Endothelial cell of umbilical vein (primary cell): ENCODE results near the gene NLGN1. TPM values are rescaled to one million over a fixed set of nuclear protein-coding genes. Genes with fewer than 3 reads are reported as not detected.
"Not testable (repeated sequence)": the region's sequence is repeated elsewhere in the genome, so short reads cannot be mapped to it uniquely, and the experiment has no call there.

Experiments
- BruUV-seq: library from RNA; stranded (reverse); fragments of 400-500 nt; replicated peaks from 2 replicates; lab custom pipeline; 2021; lab: Mats Ljungman, UMichigan
- CTCF ChIA-PET: fragments of 300-600, 350-600 bp; sonication (Branson Sonifier 250); formaldehyde crosslinking; loops from one replicate; lab custom pipeline; 2021; ENCODE audit warnings: antibody characterized with exemption, inconsistent platforms; lab: Charles Lee
- POLR2A ChIA-PET: fragments of 300-600, 350-600 bp; sonication (Branson Sonifier 250); formaldehyde crosslinking; loops from one replicate; lab custom pipeline; 2021; ENCODE audit warnings: antibody characterized with exemption, inconsistent platforms; lab: Charles Lee
- DNase-seq: peaks from one replicate; pipeline ENCODE4 v3.0.0-alpha.2; 2011; ENCODE audit warnings: low read depth, low spot score
- FAIRE-seq: peaks from 2 replicates; lab custom pipeline; 2011; peaks lifted over from hg19 to GRCh38; lab: Jason Lieb, UNC
- H2AFZ ChIP-seq: 2 replicates; pipeline ENCODE4 v1.6.0; 2012; ENCODE audit warnings: low read depth, low read length, control low read depth, inconsistent platforms
- H3K27ac ChIP-seq: 2 replicates; pipeline ENCODE4 v1.5.1; 2011; ENCODE audit warnings: low read depth, mild to moderate bottlenecking, control low read depth, low read length, moderate library complexity; ENCODE audit not compliant: insufficient read depth
- H3K27me3 ChIP-seq, 2 experiments: 2 replicates each; pipeline versions ENCODE4 v1.6.0 to v1.6.1; 2011; ENCODE audit warnings: low read length in 2 of 2, mixed read lengths in 1 of 2; ENCODE audit not compliant: control insufficient read depth in 2 of 2, insufficient read depth in 2 of 2
- H3K36me3 ChIP-seq, 2 experiments: 2 replicates in 1 of 2; 3 replicates in 1 of 2; pipeline ENCODE4 v1.5.1; 2011; ENCODE audit warnings: low read length in 2 of 2, mild to moderate bottlenecking in 1 of 2, moderate library complexity in 1 of 2; ENCODE audit not compliant: control insufficient read depth in 2 of 2, insufficient read depth in 2 of 2; ENCODE audit errors: extremely low read depth in 1 of 2
- H3K4me1 ChIP-seq: 3 replicates; pipeline ENCODE4 v1.5.1; 2011; ENCODE audit warnings: mild to moderate bottlenecking, low read length; ENCODE audit not compliant: control insufficient read depth, insufficient read depth; ENCODE audit errors: extremely low read depth
- H3K4me2 ChIP-seq: 2 replicates; pipeline ENCODE4 v1.6.1; 2011; ENCODE audit warnings: low read length, control low read depth, mixed read lengths; ENCODE audit not compliant: insufficient read depth
- H3K4me3 ChIP-seq, 3 experiments: fragments of 200-600 bp in 1 of 3; sonication (generic), shearing (Covaris generic) in 1 of 3; replicated peaks in 1 of 3; 2 replicates each; pipeline ENCODE4 v1.5.1; 2011 to 2016; ENCODE audit warnings: control low read depth in 3 of 3, low read length in 3 of 3, mild to moderate bottlenecking in 2 of 3, inconsistent platforms in 1 of 3, low read depth in 1 of 3, moderate library complexity in 1 of 3; ENCODE audit not compliant: insufficient read depth in 1 of 3
- H3K79me2 ChIP-seq: 2 replicates; pipeline ENCODE4 v1.6.0; 2012; ENCODE audit warnings: low read length, inconsistent platforms; ENCODE audit not compliant: control insufficient read depth, insufficient read depth
- H3K9ac ChIP-seq: replicated peaks from 2 replicates; pipeline ENCODE3; 2011; ENCODE audit warnings: low read length, control low read depth; ENCODE audit not compliant: insufficient read depth; ENCODE audit errors: extremely low read depth
- H3K9me1 ChIP-seq: replicated peaks from 3 replicates; pipeline ENCODE4 v1.6.0; 2011; ENCODE audit warnings: mild to moderate bottlenecking, low read length; ENCODE audit not compliant: control insufficient read depth, insufficient read depth; ENCODE audit errors: extremely low read depth
- H3K9me3 ChIP-seq: replicated peaks from 2 replicates; pipeline ENCODE4 v1.5.1; 2012; ENCODE audit warnings: low read length, inconsistent platforms; ENCODE audit not compliant: control insufficient read depth, insufficient read depth
- H4K20me1 ChIP-seq: replicated peaks from 2 replicates; pipeline ENCODE3; 2011; ENCODE audit warnings: mild to moderate bottlenecking, low read length; ENCODE audit not compliant: control insufficient read depth, insufficient read depth; ENCODE audit errors: extremely low read depth
- FOS ChIP-seq: IDR thresholded peaks from 2 replicates; pipeline ENCODE4 v1.6.1; 2011; ENCODE audit warnings: mild to moderate bottlenecking, low read length, moderate library complexity, borderline replicate concordance; ENCODE audit not compliant: insufficient read depth
- JUN ChIP-seq: IDR thresholded peaks from 2 replicates; pipeline ENCODE4 v1.6.1; 2011; ENCODE audit warnings: borderline replicate concordance, low read depth; ENCODE audit not compliant: insufficient read length, insufficient read depth
- dilution Hi-C: fragments of 300-500 bp; cut with MboI; formaldehyde crosslinking; loops from one replicate; pipeline ENCODE4 v1.15.0; 2019; ENCODE audit warnings: low sequenced_read_pairs; ENCODE audit not compliant: extremely low pct_ligation_motif_present
- intact Hi-C: fragments of 100-400 bp; cut with micrococcal nuclease; formaldehyde crosslinking; loops from one replicate; pipeline ENCODE4 v1.10.0; 2022
- polyA plus RNA-seq, 4 experiments: library from polyadenylated mRNA; depleted of rRNA in 3 of 4; stranded (reverse) in 3 of 4; unstranded in 1 of 4; fragments of >200 nt; gene quantifications; 2 replicates each; pipeline versions ENCODE4 v1.2.1 to v1.2.3, GENCODE V29; 2011 to 2012; ENCODE audit warnings: missing spikeins in 1 of 4
- total RNA-seq: library from RNA; stranded (reverse); gene quantifications from 2 replicates; pipeline ENCODE4 v1.2.3, GENCODE V29; 2021

The NLGN1 gene
- total and polyA plus RNA-seq, 2 donors (not counting 3 experiments of a cell fraction or from before 2014, with no cell fraction given), result 7.9 to 16.3 TPM

DNA sequence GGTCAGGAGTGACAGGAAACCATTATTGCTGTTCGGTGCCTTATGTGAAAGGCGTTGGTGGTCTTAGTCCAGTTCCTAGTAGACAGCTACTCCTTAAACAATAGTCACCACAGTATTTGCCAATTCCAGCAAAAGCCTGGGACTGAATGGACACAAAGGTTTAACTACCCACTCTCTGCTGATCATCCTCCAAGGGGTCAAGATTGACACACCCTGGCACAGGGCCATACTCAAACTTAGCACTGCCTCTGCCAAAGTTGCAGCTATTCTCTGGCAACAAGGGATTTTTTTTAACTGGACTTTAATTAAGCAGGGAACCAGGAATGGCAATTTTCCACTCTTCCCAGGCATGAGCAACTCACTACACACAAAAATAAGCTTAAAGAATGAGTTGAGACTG lies 193.9 kb downstream of the NLGN1 start:
- Histone ChIP-seq H3K9ac (no peak overlapping the region), H3K79me2 (peaks cover 29% of the 10 kb centered on the region), H3K4me2 (no peak overlapping the region), H3K9me1 (no peaks in the 10 kb centered on the region), H3K27me3 (no peaks in the 10 kb centered on the region), H2AFZ (no peak overlapping the region), H3K4me1 (no peaks in the 10 kb centered on the region), H3K9me3 (no peaks in the 10 kb centered on the region), H3K4me3 (no peak overlapping the region), H4K20me1 (no peaks in the 10 kb centered on the region), H3K36me3 (no peaks in the 10 kb centered on the region), H3K27ac (no peak overlapping the region)
- dilution Hi-C loops, result no loop called here
- FAIRE-seq (no peak), DNase-seq (no peak)
- POLR2A ChIA-PET, result no interaction called here
- no TSS peak for BruUV-seq
- CTCF ChIA-PET, result interaction anchor here (1.3 to 1.6 kb wide), 2 partner anchors 10 to 11 kb away, joined by 4 to 7 read pairs; no protein-coding TSS in a partner anchor
- intact Hi-C loops, result no loop called here
- TF ChIP-seq FOS (no peak), JUN (no peak)

DNA sequence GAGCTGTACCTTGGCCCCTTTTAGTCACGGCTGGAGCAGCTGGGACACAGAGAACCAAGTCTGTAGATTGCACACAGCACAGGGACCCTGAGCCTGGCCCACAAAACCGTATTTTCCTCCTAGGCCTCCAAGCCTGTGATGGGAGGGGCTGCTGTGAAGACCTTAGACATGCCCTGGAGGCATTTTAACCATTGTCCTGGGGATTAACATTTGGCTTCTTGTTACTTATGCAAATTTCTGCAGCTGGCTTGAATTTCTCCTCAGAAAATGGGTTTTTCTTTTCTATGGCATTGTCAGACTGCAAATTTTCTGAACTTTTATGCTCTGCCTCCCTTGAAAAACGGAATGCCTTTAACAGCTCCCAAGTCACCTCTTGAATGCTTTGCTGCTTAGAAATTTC lies 197.3 kb downstream of the NLGN1 start:
- FAIRE-seq, H3K4me3 ChIP-seq, CTCF ChIA-PET, H2AFZ ChIP-seq, dilution Hi-C loops, H4K20me1 ChIP-seq, H3K9me1 ChIP-seq, H3K9me3 ChIP-seq, H3K4me2 ChIP-seq, intact Hi-C loops, H3K4me1 ChIP-seq, H3K27me3 ChIP-seq, H3K9ac ChIP-seq, H3K36me3 ChIP-seq, DNase-seq, H3K27ac ChIP-seq, POLR2A ChIA-PET, BruUV-seq: not testable (repeated sequence)
- peaks cover 16% of the 10 kb centered on the region for H3K79me2 ChIP-seq
